Transverse colon (tissue), 4 donors: Measurements from ENCODE around the gene SLC6A20. TPM values are rescaled to one million over a fixed set of nuclear protein-coding genes. Genes with fewer than 3 reads are reported as not detected.
"Not testable (repeated sequence)": the region's sequence is repeated elsewhere in the genome, so short reads cannot be mapped to it uniquely, and the experiment has no call there.

Source experiments
- DNase-seq: peaks from one replicate; pipeline ENCODE4 v3.0.0-alpha.2; 2019
- H3K27ac ChIP-seq, 4 donors: fragments of 200-600 bp; sonication (generic); 2 replicates each; pipeline ENCODE4 v1.5.1; 2016 to 2018; ENCODE audit warnings: inconsistent platforms in 4 of 4
- H3K27me3 ChIP-seq: fragments of 200-600 bp; sonication (generic); 2 replicates; pipeline ENCODE4 v1.5.1; 2017; ENCODE audit warnings: inconsistent platforms
- H3K36me3 ChIP-seq, 4 donors: fragments of 200-600 bp; sonication (generic); 2 replicates each; pipeline ENCODE4 v1.5.1; 2017 to 2019; ENCODE audit warnings: inconsistent platforms in 4 of 4
- H3K4me1 ChIP-seq, 4 donors: fragments of 200-600 bp; sonication (generic); 2 replicates each; pipeline ENCODE4 v1.5.1; 2017 to 2020; ENCODE audit warnings: inconsistent platforms in 4 of 4
- H3K4me3 ChIP-seq, 4 donors: fragments of 200-600 bp; sonication (generic); 1 replicate in 1 of 4; 2 replicates in 3 of 4; pipeline versions ENCODE4 v1.5.1 to v1.6.1; 2017 to 2019; ENCODE audit warnings: inconsistent platforms in 4 of 4
- H3K9me3 ChIP-seq, 2 donors: fragments of 200-600 bp; sonication (generic); 2 replicates each; pipeline ENCODE4 v1.5.1; 2017 to 2019; ENCODE audit warnings: inconsistent platforms in 2 of 2
- CTCF ChIP-seq, 5 experiments: fragments of 200-600 bp in 3 of 5; fragments of 450-650 bp in 2 of 5; sonication (generic) in 3 of 5; IDR thresholded peaks; 1 replicate in 2 of 5; 2 replicates in 3 of 5; pipeline ENCODE4 v1.5.1; 2016 to 2017; ENCODE audit warnings: antibody characterized with exemption in 5 of 5, inconsistent platforms in 3 of 5, mild to moderate bottlenecking in 2 of 5, moderate library complexity in 1 of 5
- EP300 ChIP-seq: sonication (generic); formaldehyde crosslinking; IDR thresholded peaks from one replicate; pipeline ENCODE4 v1.6.1; 2017; ENCODE audit warnings: antibody characterized with exemption, low read depth
- POLR2A ChIP-seq: fragments of 450-650 bp; IDR thresholded peaks from one replicate; pipeline ENCODE4 v1.6.1; 2016; ENCODE audit warnings: antibody characterized with exemption, mild to moderate bottlenecking, moderate library complexity
- POLR2AphosphoS5 ChIP-seq, 3 donors: sonication (generic); formaldehyde crosslinking; IDR thresholded peaks; one replicate each; pipeline ENCODE4 v1.6.1; 2016; ENCODE audit warnings: antibody characterized with exemption in 3 of 3
- whole genome bisulfite sequencing, 2 donors: methylation state at CpG; one replicate each; pipeline ENCODE4 v1.1.5; 2018; ENCODE audit warnings: low coverage in 1 of 2; 5-methylcytosine and 5-hydroxymethylcytosine counted together
- in situ Hi-C, 4 donors: fragments of 200-750 bp; cut with MboI; loops; one replicate each; pipeline versions ENCODE4 v1.15.0 to v1.15.1; 2017; ENCODE audit warnings: low sequenced_read_pairs in 3 of 4, low pct_ligation_motif_present in 1 of 4, low pct_unique_long_range_greater_than_20kb in 1 of 4
- intact Hi-C: fragments of 100-400 bp; cut with DNase I; formaldehyde crosslinking; loops from one replicate; pipeline ENCODE4 v1.15.1; 2023; ENCODE audit warnings: low total_unique reads
- total RNA-seq, 4 donors: library from RNA; depleted of rRNA; stranded (reverse); fragments of >200 nt; gene quantifications; one replicate each; pipeline ENCODE4 v1.1.0, GENCODE V29; 2016

SLC6A20 gene
- total RNA-seq, 4 donors from 2014 or later, result 0.32 to 0.41 TPM; not detected in 2

- intact Hi-C loops (loop anchor here (5.0 to 10.0 kb wide), 2 partner anchors 330 to 1032 kb away; no protein-coding TSS in a partner anchor), in situ Hi-C loops (loop anchor here (10.0 to 25.0 kb wide), 4 partner anchors 320 to 683 kb away; no protein-coding TSS in a partner anchor)
- TF ChIP-seq CTCF (IDR thresholded peaks at IDR 0.05) (no peak), POLR2A (no peak), EP300 (no peak), POLR2AphosphoS5 (IDR thresholded peaks at IDR 0.05) (no peak)
- Histone ChIP-seq H3K27ac (no peak overlapping the region), H3K27me3 (no peaks in the 10 kb centered on the region), H3K9me3 (no peaks in the 10 kb centered on the region), H3K4me3 (no peak overlapping the region), H3K4me1 (no peaks in the 10 kb centered on the region), H3K36me3 (no peaks in the 10 kb centered on the region)
- no peak for DNase-seq
- 96 to 99% methylated on average over 4 to 7 of the region's 7 CpGs for WGBS, 2 donors
Observed at GRCh38 chr3:45754461-45754860, 41.9 kb downstream of the SLC6A20 start.

DNA sequence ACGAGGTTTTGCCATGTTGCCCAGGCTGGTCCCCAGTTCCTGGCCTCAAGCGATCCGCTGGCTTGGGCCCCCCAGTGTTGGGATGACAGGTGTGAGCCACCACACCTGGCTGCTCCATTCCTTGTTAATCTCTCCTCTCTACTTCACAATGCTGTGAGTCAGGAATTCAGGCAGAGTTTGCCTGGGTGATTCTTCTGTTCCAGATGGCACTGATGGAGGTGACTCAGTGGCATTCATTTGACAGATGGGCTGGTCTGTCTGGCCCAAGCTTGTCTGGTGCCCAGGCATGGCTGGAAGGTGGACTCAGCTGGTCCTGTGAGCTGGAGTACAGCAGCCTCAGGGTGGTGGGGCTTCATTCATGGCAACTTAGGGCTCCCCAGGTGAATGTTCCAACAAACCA lies 43.2 kb downstream of the SLC6A20 start:
- 98% methylated on average over 3 of the region's 3 CpGs; no CpG with 5 or more reads in 1 of the 2 donors for WGBS, 2 donors
- Histone ChIP-seq H3K27me3 (no peaks in the 10 kb centered on the region), H3K36me3 (no peaks in the 10 kb centered on the region), H3K4me3 (no peak overlapping the region), H3K27ac (no peak overlapping the region), H3K4me1 (no peaks in the 10 kb centered on the region), H3K9me3 (no peaks in the 10 kb centered on the region)
- DNase-seq, result no peak
- intact Hi-C loops (loop anchor here (5.0 to 10.0 kb wide), 2 partner anchors 332 to 1031 kb away; no protein-coding TSS in a partner anchor), in situ Hi-C loops (loop anchor here (10.0 to 25.0 kb wide), 4 partner anchors 322 to 684 kb away; no protein-coding TSS in a partner anchor)
- TF ChIP-seq POLR2AphosphoS5 (IDR thresholded peaks at IDR 0.05) (no peak), EP300 (no peak), POLR2A (no peak), CTCF (IDR thresholded peaks at IDR 0.05) (no peak)

GRCh38 chr3:45751537-45752242 lies 44.6 kb downstream of the SLC6A20 start:
- TF ChIP-seq CTCF (IDR thresholded peaks at IDR 0.05) (no peak), POLR2AphosphoS5 (IDR thresholded peaks at IDR 0.05) (no peak), POLR2A (no peak), EP300 (no peak)
- H3K4me1 ChIP-seq, result no peaks in the 10 kb centered on the region
- DNase-seq, result no peak
- H3K36me3 ChIP-seq, result peaks cover 0 to 5% (median 0%) of the 10 kb centered on the region in 4 donors
- intact Hi-C loops, result loop anchor here (1.0 to 10.0 kb wide), 3 partner anchors 46 to 1029 kb away; no protein-coding TSS in a partner anchor
- H3K27me3 ChIP-seq, result no peaks in the 10 kb centered on the region
- H3K27ac ChIP-seq, result no peak overlapping the region
- no peak overlapping the region for H3K4me3 ChIP-seq
- no peaks in the 10 kb centered on the region for H3K9me3 ChIP-seq
- in situ Hi-C loops, result loop anchor here (10.0 to 25.0 kb wide), 4 partner anchors 323 to 686 kb away; no protein-coding TSS in a partner anchor
- 92% methylated on average over 7 of the region's 7 CpGs; no CpG with 5 or more reads in 1 of the 2 donors for WGBS, 2 donors

DNA sequence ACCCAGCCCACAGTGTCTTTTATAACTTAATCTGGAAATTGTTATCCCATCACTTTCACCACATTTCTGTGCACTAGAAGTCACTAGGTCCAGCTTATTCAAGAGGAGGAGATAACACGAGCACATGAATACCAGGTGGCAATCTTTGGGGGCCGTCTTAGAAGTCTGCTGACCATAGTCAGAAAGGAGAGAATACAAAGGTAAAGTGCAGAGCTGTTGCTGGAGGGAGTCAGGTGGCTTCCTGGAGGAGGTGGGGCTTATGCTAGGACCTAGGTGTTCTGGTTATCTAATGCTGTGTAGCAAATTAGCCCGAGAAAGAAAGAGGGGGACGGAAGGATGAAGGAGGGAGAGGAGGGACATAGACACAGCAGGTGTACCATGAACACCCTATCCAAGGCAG lies 46.5 kb downstream of the SLC6A20 start:
- no peak overlapping the region for H3K4me3 ChIP-seq
- no peak overlapping the region for H3K27ac ChIP-seq
- WGBS, 2 donors, result 79 to 93% methylated on average over 3 to 4 of the region's 4 CpGs
- H3K36me3 ChIP-seq, result peaks cover 0 to 14% (median 3%) of the 10 kb centered on the region in 4 donors
- in situ Hi-C loops, result loop anchor here (10.0 to 25.0 kb wide), 4 partner anchors 325 to 687 kb away; no protein-coding TSS in a partner anchor
- no peak for DNase-seq
- TF ChIP-seq CTCF (IDR thresholded peaks at IDR 0.05) (no peak), POLR2AphosphoS5 (IDR thresholded peaks at IDR 0.05) (no peak)
- intact Hi-C loops, result loop anchor here (5.0 to 10.0 kb wide), 2 partner anchors 335 to 1028 kb away; no protein-coding TSS in a partner anchor
- no peaks in the 10 kb centered on the region for H3K9me3 ChIP-seq
- no peaks in the 10 kb centered on the region for H3K27me3 ChIP-seq
- no peaks in the 10 kb centered on the region for H3K4me1 ChIP-seq

DNA sequence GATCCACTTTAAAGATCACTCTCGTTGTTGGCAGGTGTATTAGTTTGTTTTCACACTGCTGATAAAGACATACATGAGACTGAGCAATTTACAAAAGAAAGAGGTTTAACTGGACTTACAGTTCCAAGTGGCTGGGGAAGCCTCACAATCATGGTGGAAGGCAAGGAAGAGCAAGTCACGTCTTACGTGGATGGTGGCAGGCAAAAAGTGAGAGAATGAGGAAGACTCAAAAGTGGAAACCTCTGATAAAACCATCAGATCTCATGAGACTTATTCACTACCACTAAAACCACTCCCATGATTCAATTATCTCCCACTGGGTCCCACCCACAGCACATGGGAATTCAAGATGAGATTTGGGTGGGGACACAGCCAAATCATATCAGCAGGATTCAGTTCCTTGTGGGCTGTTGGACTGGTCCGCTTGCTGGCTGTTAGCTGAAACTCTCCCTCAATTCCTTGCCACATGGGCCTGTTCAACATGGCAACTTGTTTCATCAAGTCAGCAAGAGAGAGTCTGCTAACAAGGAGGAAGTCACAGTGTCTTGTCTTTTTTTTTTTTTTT lies 47.2 kb downstream of the SLC6A20 start:
- H3K27me3 ChIP-seq, H3K4me1 ChIP-seq, H3K27ac ChIP-seq, H3K4me3 ChIP-seq, in situ Hi-C loops, DNase-seq, intact Hi-C loops, H3K9me3 ChIP-seq: not testable (repeated sequence)
- WGBS, 2 donors, result 74 to 84% methylated on average over 3 to 4 of the region's 4 CpGs
- H3K36me3 ChIP-seq, result peaks cover 0 to 21% (median 3%) of the 10 kb centered on the region in 4 donors
